Trophoblast cell (in vitro differentiated cells and primary cell): ENCODE measurements around the gene TM7SF3.

Source experiments
- DNase-seq, 2 donors: peaks; one replicate each; pipeline ENCODE4 v3.0.0-alpha.2; 2016
- H2AFZ ChIP-seq: 2 replicates; pipeline ENCODE4 v1.6.1; 2013; ENCODE audit warnings: low read length, moderate library complexity, mild to moderate bottlenecking; ENCODE audit not compliant: insufficient read depth, poor library complexity
- H2AK5ac ChIP-seq: 2 replicates; pipeline ENCODE4 v1.6.1; 2013; ENCODE audit warnings: mild to moderate bottlenecking, low read length
- H2BK120ac ChIP-seq: 2 replicates; pipeline ENCODE4 v1.6.1; 2013; ENCODE audit warnings: low read length, mild to moderate bottlenecking, moderate library complexity; ENCODE audit not compliant: insufficient read depth, poor library complexity
- H2BK12ac ChIP-seq: 2 replicates; pipeline ENCODE4 v1.6.1; 2013; ENCODE audit warnings: mild to moderate bottlenecking, low read length, moderate library complexity
- H2BK5ac ChIP-seq: 2 replicates; pipeline ENCODE4 v1.6.1; 2013; ENCODE audit warnings: low read length, low read depth, moderate library complexity, mild to moderate bottlenecking; ENCODE audit not compliant: poor library complexity
- H3K14ac ChIP-seq: 2 replicates; pipeline ENCODE4 v1.6.1; 2013; ENCODE audit warnings: mild to moderate bottlenecking, low read length
- H3K18ac ChIP-seq: 2 replicates; pipeline ENCODE4 v1.6.1; 2013; ENCODE audit warnings: mild to moderate bottlenecking, low read length
- H3K23ac ChIP-seq: 2 replicates; pipeline ENCODE4 v1.6.1; 2013; ENCODE audit warnings: low read length
- H3K27ac ChIP-seq: 2 replicates; pipeline ENCODE4 v1.5.1; 2013; ENCODE audit warnings: low read depth, mild to moderate bottlenecking, inconsistent platforms, low read length, moderate library complexity
- H3K27me3 ChIP-seq: 2 replicates; pipeline ENCODE4 v1.6.1; 2013; ENCODE audit warnings: inconsistent platforms, mild to moderate bottlenecking, low read length, moderate library complexity; ENCODE audit not compliant: insufficient read depth
- H3K36me3 ChIP-seq, 2 experiments: 1 replicate in 1 of 2; 2 replicates in 1 of 2; pipeline ENCODE4 v1.6.1; 2013; ENCODE audit warnings: low read length in 2 of 2, mild to moderate bottlenecking in 2 of 2, moderate library complexity in 1 of 2; ENCODE audit not compliant: insufficient read depth in 2 of 2, control insufficient read depth in 1 of 2
- H3K4ac ChIP-seq: 2 replicates; pipeline ENCODE4 v1.6.1; 2013; ENCODE audit warnings: low read depth, mild to moderate bottlenecking, low read length, moderate library complexity
- H3K4me1 ChIP-seq, 2 experiments: 1 replicate in 1 of 2; 2 replicates in 1 of 2; pipeline ENCODE4 v1.6.1; 2013; ENCODE audit warnings: low read length in 2 of 2, mild to moderate bottlenecking in 2 of 2, moderate library complexity in 1 of 2; ENCODE audit not compliant: insufficient read depth in 2 of 2, control insufficient read depth in 1 of 2
- H3K4me2 ChIP-seq: 2 replicates; pipeline ENCODE4 v1.6.1; 2013; ENCODE audit warnings: inconsistent platforms, mild to moderate bottlenecking, low read length, moderate library complexity
- H3K4me3 ChIP-seq: 2 replicates; pipeline ENCODE4 v1.5.1; 2013; ENCODE audit warnings: mild to moderate bottlenecking, low read depth, low read length, inconsistent platforms
- H3K79me1 ChIP-seq: one replicate; pipeline ENCODE4 v1.6.1; 2013; ENCODE audit warnings: low read length
- H3K79me2 ChIP-seq: 2 replicates; pipeline ENCODE4 v1.6.1; 2013; ENCODE audit warnings: low read length, mild to moderate bottlenecking; ENCODE audit not compliant: control insufficient read depth, insufficient read depth, poor library complexity
- H3K9ac ChIP-seq: 2 replicates; pipeline ENCODE4 v1.6.1; 2013; ENCODE audit warnings: mild to moderate bottlenecking, low read length
- H3K9me3 ChIP-seq: 2 replicates; pipeline ENCODE4 v1.6.1; 2013; ENCODE audit warnings: low read depth, mild to moderate bottlenecking, control low read depth, inconsistent platforms, low read length; ENCODE audit not compliant: insufficient read depth
- H4K12ac ChIP-seq: 2 replicates; pipeline ENCODE4 v1.6.1; 2013; ENCODE audit warnings: low read depth, mild to moderate bottlenecking, low read length, moderate library complexity
- H4K8ac ChIP-seq: 2 replicates; pipeline ENCODE4 v1.6.1; 2013; ENCODE audit warnings: low read depth, mild to moderate bottlenecking, low read length, moderate library complexity
- H4K91ac ChIP-seq: one replicate; pipeline ENCODE4 v1.6.1; 2013; ENCODE audit warnings: low read depth, mild to moderate bottlenecking, low read length, moderate library complexity
- WGBS: extraction: QIAGEN DNeasy Blood & Tissue Kit; methylation state at CpG from one replicate; pipeline ENCODE4 v1.1.7; 2013; ENCODE audit warnings: missing lambda C conversion rate; ENCODE audit not compliant: insufficient read length, insufficient coverage; ENCODE audit errors: extremely low coverage; 5-methylcytosine and 5-hydroxymethylcytosine counted together

TM7SF3 gene

GRCh38 chr12:26991826-26992225 is 22.4 kb downstream of the TM7SF3 start:
- Histone ChIP-seq H4K8ac (no peak overlapping the region), H3K4me1 (no peaks in the 10 kb centered on the region), H2AK5ac (no peak overlapping the region), H3K79me2 (no peaks in the 10 kb centered on the region), H3K36me3 (peaks cover 2 to 3% of the 10 kb centered on the region in 2 experiments), H3K79me1 (no peaks in the 10 kb centered on the region), H2BK120ac (no peak overlapping the region), H3K14ac (no peak overlapping the region), H3K4me2 (no peak overlapping the region), H3K4ac (no peak overlapping the region), H3K27me3 (no peaks in the 10 kb centered on the region), H3K27ac (no peak overlapping the region), H3K4me3 (no peak overlapping the region), H3K9ac (no peak overlapping the region), H3K9me3 (no peaks in the 10 kb centered on the region), H2AFZ (no peak overlapping the region), H3K23ac (no peak overlapping the region), H3K18ac (no peak overlapping the region), H2BK5ac (no peak overlapping the region), H2BK12ac (no peak overlapping the region), H4K91ac (no peak overlapping the region), H4K12ac (no peak overlapping the region)
- DNase-seq, result no peak
- WGBS, result no CpG with 5 or more reads among the region's 4 CpGs

GRCh38 chr12:26989873-26990272 is 24.3 kb downstream of the TM7SF3 start:
- Histone ChIP-seq H3K27ac (no peak overlapping the region), H3K79me2 (no peaks in the 10 kb centered on the region), H3K9me3 (no peaks in the 10 kb centered on the region), H3K4me2 (no peak overlapping the region), H4K12ac (no peak overlapping the region), H2BK12ac (no peak overlapping the region), H2BK120ac (no peak overlapping the region), H3K4me3 (no peak overlapping the region), H3K9ac (no peak overlapping the region), H3K4me1 (no peaks in the 10 kb centered on the region), H3K79me1 (no peaks in the 10 kb centered on the region), H2AK5ac (no peak overlapping the region), H3K36me3 (peaks cover 2 to 3% of the 10 kb centered on the region in 2 experiments), H3K18ac (no peak overlapping the region), H2AFZ (no peak overlapping the region), H3K23ac (no peak overlapping the region), H3K27me3 (no peaks in the 10 kb centered on the region), H3K4ac (no peak overlapping the region), H2BK5ac (no peak overlapping the region), H3K14ac (no peak overlapping the region), H4K8ac (no peak overlapping the region), H4K91ac (no peak overlapping the region)
- DNase-seq, result peak; percentile 5 to 53
- 100% methylated on average over 1 of the region's 4 CpGs for WGBS

GRCh38 chr12:26988703-26989102 is 25.5 kb downstream of the TM7SF3 start:
- Histone ChIP-seq H4K91ac (no peak overlapping the region), H4K8ac (no peak overlapping the region), H3K14ac (no peak overlapping the region), H3K4me2 (no peak overlapping the region), H3K4me3 (no peak overlapping the region), H2BK12ac (no peak overlapping the region), H3K4ac (no peak overlapping the region), H3K18ac (no peak overlapping the region), H4K12ac (no peak overlapping the region), H3K27ac (no peak overlapping the region), H2AFZ (no peak overlapping the region), H3K36me3 (peaks cover 2 to 3% of the 10 kb centered on the region in 2 experiments), H3K79me1 (no peaks in the 10 kb centered on the region), H2BK5ac (no peak overlapping the region), H3K23ac (no peak overlapping the region), H3K27me3 (no peaks in the 10 kb centered on the region), H3K9me3 (no peaks in the 10 kb centered on the region), H2AK5ac (no peak overlapping the region), H2BK120ac (no peak overlapping the region), H3K79me2 (no peaks in the 10 kb centered on the region), H3K9ac (no peak overlapping the region), H3K4me1 (no peaks in the 10 kb centered on the region)
- WGBS, result no CpG with 5 or more reads among the region's 4 CpGs
- DNase-seq, result no peak

- Histone ChIP-seq H3K23ac (no peak overlapping the region), H3K27me3 (no peaks in the 10 kb centered on the region)
- no CpG with 5 or more reads among the region's 10 CpGs for WGBS
Observed at GRCh38 chr12:26987634-26988424, 26.4 kb downstream of the TM7SF3 start.

More at GRCh38 chr12:26987634-26988424, 26.4 kb downstream of the TM7SF3 start:
- no peak for DNase-seq
- Histone ChIP-seq H4K12ac (no peak overlapping the region), H3K4me1 (no peaks in the 10 kb centered on the region), H3K79me2 (no peaks in the 10 kb centered on the region), H2BK5ac (no peak overlapping the region), H3K4me3 (no peak overlapping the region), H2AFZ (no peak overlapping the region), H3K36me3 (peaks cover 2 to 3% of the 10 kb centered on the region in 2 experiments), H3K9ac (no peak overlapping the region), H2BK120ac (no peak overlapping the region), H2BK12ac (no peak overlapping the region), H3K14ac (no peak overlapping the region), H4K8ac (no peak overlapping the region), H3K27ac (no peak overlapping the region), H3K79me1 (no peaks in the 10 kb centered on the region), H3K4me2 (no peak overlapping the region), H3K18ac (no peak overlapping the region), H2AK5ac (no peak overlapping the region), H3K9me3 (no peaks in the 10 kb centered on the region), H4K91ac (no peak overlapping the region), H3K4ac (no peak overlapping the region)
